ENCODE results near the gene ALK.

- no peak for TF ChIP-seq CTCF (conservative IDR thresholded peaks at IDR 0.05; ENCODE audit: low read depth in 2 of 2)
- TF ChIP-seq POLR2AphosphoS5 (IDR thresholded peaks at IDR 0.05; ENCODE audit: low read depth) = no peak
- TF ChIP-seq CREB1 (CRISPR knock-in tag; IDR thresholded peaks at IDR 0.05; ENCODE audit: low read depth) = no peak
- no peak for TF ChIP-seq EZH2 (IDR thresholded peaks at IDR 0.05; ENCODE audit: low read depth, unreplicated experiment)
- TF ChIP-seq STAT1 (IDR thresholded peaks at IDR 0.05; ENCODE audit: unreplicated experiment) = no peak
- TF ChIP-seq, protein P1, sequence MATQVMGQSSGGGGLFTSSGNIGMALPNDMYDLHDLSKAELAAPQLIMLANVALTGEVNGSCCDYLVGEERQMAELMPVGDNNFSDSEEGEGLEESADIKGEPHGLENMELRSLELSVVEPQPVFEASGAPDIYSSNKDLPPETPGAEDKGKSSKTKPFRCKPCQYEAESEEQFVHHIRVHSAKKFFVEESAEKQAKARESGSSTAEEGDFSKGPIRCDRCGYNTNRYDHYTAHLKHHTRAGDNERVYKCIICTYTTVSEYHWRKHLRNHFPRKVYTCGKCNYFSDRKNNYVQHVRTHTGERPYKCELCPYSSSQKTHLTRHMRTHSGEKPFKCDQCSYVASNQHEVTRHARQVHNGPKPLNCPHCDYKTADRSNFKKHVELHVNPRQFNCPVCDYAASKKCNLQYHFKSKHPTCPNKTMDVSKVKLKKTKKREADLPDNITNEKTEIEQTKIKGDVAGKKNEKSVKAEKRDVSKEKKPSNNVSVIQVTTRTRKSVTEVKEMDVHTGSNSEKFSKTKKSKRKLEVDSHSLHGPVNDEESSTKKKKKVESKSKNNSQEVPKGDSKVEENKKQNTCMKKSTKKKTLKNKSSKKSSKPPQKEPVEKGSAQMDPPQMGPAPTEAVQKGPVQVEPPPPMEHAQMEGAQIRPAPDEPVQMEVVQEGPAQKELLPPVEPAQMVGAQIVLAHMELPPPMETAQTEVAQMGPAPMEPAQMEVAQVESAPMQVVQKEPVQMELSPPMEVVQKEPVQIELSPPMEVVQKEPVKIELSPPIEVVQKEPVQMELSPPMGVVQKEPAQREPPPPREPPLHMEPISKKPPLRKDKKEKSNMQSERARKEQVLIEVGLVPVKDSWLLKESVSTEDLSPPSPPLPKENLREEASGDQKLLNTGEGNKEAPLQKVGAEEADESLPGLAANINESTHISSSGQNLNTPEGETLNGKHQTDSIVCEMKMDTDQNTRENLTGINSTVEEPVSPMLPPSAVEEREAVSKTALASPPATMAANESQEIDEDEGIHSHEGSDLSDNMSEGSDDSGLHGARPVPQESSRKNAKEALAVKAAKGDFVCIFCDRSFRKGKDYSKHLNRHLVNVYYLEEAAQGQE (IDR thresholded peaks at IDR 0.05; ENCODE audit: unreplicated experiment) = no peak
Measured at GRCh38 chr2:29425866-29426265, 495.5 kb downstream of the ALK start.
